Ascending aorta (tissue), 2 donors: Measurements from ENCODE around the gene AGAP1. TPM values are rescaled to one million over a fixed set of nuclear protein-coding genes. Genes with fewer than 3 reads are reported as not detected.
A peak's percentile ranks its signal among the peaks of the same experiment; 100 is the strongest.

ENCODE experiments used
- DNase-seq, 2 donors: peaks; one replicate each; pipeline ENCODE4 v3.0.0-alpha.2; 2019; ENCODE audit warnings: low spot score in 2 of 2
- H3K27ac ChIP-seq, 2 donors: fragments of 200-600 bp; sonication (generic); one replicate each; pipeline ENCODE4 v1.5.1; 2016 to 2017; ENCODE audit warnings: mild to moderate bottlenecking in 1 of 2
- H3K27me3 ChIP-seq: fragments of 200-600 bp; sonication (generic); one replicate; pipeline ENCODE4 v1.5.1; 2017
- H3K36me3 ChIP-seq, 2 donors: fragments of 200-600 bp; sonication (generic); one replicate each; pipeline ENCODE4 v1.5.1; 2016
- H3K4me1 ChIP-seq, 2 donors: fragments of 200-600 bp; sonication (generic); one replicate each; pipeline ENCODE4 v1.5.1; 2016 to 2017; ENCODE audit warnings: mild to moderate bottlenecking in 1 of 2
- H3K4me3 ChIP-seq, 2 donors: fragments of 200-600 bp; sonication (generic); one replicate each; pipeline ENCODE4 v1.5.1; 2016 to 2017; ENCODE audit warnings: mild to moderate bottlenecking in 1 of 2
- H3K9me3 ChIP-seq, 2 donors: fragments of 200-600 bp; sonication (generic); one replicate each; pipeline ENCODE4 v1.5.1; 2016
- intact Hi-C: fragments of 100-400 bp; cut with DNase I; formaldehyde crosslinking; loops from one replicate; pipeline ENCODE4 v1.15.1; 2023
- total RNA-seq: library from RNA; depleted of rRNA; stranded (reverse); fragments of >200 nt; gene quantifications from one replicate; pipeline ENCODE4 v1.1.0, GENCODE V29; 2016
- TF ChIP-seq, protein P1 (sequence below), 3 experiments: fragments of 200-600 bp in 2 of 3; fragments of 450-650 bp in 1 of 3; sonication (generic) in 2 of 3; IDR thresholded peaks; one replicate each; pipeline ENCODE4 v1.5.1; 2016 to 2019; ENCODE audit warnings: antibody characterized with exemption in 3 of 3, mild to moderate bottlenecking in 1 of 3, moderate library complexity in 1 of 3

The AGAP1 gene
- total RNA-seq, 1 donor from 2014 or later, result 19.7 TPM

DNA sequence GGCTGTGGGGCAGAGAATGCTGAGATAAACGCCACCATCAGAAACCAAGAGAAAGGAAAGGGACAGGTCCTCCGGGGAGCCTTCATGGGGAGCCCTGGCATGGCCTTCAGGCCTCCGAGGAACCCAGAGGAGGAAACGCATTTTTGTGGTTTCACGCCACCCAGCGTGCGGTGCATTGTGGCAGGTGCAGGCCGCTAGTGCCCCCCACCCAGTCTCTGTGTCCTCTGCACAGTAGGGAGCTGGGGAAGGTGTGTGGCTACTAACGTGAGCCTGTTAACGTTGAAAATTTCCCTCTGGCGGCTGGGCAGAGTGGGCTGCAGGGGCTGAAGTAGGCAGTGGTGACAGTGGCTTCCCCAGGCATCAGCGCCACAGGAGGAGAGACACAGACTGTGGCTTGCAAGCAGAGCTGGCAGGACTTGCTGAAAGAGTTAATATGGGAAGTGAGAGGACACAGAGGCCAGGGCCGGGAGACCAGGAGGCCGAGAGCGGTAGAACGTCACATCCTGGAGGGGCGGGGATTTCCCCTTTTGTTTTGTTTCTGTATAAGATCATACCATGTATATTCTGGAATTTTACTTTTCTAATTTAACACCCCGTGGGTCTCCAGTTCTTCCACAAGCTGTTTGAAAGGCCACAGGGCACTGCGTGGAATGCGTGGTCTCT lies 507.5 kb downstream of the AGAP1 start:
- H3K27ac ChIP-seq, result no peak overlapping the region
- no peaks in the 10 kb centered on the region for H3K9me3 ChIP-seq
- H3K27me3 ChIP-seq, result no peaks in the 10 kb centered on the region
- intact Hi-C loops, result no loop called here
- no peaks in the 10 kb centered on the region for H3K36me3 ChIP-seq
- no peaks in the 10 kb centered on the region for H3K4me1 ChIP-seq
- TF ChIP-seq, protein P1, sequence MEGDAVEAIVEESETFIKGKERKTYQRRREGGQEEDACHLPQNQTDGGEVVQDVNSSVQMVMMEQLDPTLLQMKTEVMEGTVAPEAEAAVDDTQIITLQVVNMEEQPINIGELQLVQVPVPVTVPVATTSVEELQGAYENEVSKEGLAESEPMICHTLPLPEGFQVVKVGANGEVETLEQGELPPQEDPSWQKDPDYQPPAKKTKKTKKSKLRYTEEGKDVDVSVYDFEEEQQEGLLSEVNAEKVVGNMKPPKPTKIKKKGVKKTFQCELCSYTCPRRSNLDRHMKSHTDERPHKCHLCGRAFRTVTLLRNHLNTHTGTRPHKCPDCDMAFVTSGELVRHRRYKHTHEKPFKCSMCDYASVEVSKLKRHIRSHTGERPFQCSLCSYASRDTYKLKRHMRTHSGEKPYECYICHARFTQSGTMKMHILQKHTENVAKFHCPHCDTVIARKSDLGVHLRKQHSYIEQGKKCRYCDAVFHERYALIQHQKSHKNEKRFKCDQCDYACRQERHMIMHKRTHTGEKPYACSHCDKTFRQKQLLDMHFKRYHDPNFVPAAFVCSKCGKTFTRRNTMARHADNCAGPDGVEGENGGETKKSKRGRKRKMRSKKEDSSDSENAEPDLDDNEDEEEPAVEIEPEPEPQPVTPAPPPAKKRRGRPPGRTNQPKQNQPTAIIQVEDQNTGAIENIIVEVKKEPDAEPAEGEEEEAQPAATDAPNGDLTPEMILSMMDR (IDR thresholded peaks at IDR 0.05), result no peak
- DNase-seq, result no peak
- H3K4me3 ChIP-seq, result no peak overlapping the region

DNA sequence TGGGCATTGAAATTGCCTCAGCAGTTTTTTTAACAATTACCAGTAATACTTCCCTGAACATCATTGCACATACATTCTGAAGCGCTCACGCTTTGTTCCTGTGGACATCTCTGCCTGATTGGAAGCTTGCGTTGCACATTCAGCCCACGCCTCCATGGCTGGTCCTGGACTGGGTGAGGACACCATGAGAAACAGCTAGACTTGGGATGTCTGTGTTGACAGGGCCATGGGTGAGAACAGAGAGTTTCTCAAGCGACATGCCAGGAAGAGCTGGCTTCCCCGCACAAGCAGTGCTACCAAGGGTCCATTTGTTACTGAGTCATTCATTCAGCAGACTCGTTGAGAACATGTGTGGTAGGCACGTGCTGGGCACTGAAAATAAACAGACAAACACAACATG lies 508.0 kb downstream of the AGAP1 start:
- TF ChIP-seq, protein P1 (IDR thresholded peaks at IDR 0.05), result no peak
- H3K9me3 ChIP-seq, result no peaks in the 10 kb centered on the region
- intact Hi-C loops, result no loop called here

GRCh38 chr2:236008006-236008405 lies 514.2 kb downstream of the AGAP1 start:
- Histone ChIP-seq H3K27me3 (no peaks in the 10 kb centered on the region), H3K9me3 (no peaks in the 10 kb centered on the region), H3K4me3 (no peak overlapping the region), H3K36me3 (no peaks in the 10 kb centered on the region), H3K27ac (no peak overlapping the region), H3K4me1 (no peaks in the 10 kb centered on the region)
- no peak for DNase-seq
- TF ChIP-seq, protein P1 (IDR thresholded peaks at IDR 0.05), result no peak
- intact Hi-C loops, result no loop called here

More for the DNA sequence above, 508.0 kb downstream of the AGAP1 start:
- H3K27me3 ChIP-seq, result no peaks in the 10 kb centered on the region
- no peaks in the 10 kb centered on the region for H3K4me1 ChIP-seq
- H3K27ac ChIP-seq, result no peak overlapping the region
- DNase-seq, result no peak
- no peaks in the 10 kb centered on the region for H3K36me3 ChIP-seq
- H3K4me3 ChIP-seq, result no peak overlapping the region

DNA sequence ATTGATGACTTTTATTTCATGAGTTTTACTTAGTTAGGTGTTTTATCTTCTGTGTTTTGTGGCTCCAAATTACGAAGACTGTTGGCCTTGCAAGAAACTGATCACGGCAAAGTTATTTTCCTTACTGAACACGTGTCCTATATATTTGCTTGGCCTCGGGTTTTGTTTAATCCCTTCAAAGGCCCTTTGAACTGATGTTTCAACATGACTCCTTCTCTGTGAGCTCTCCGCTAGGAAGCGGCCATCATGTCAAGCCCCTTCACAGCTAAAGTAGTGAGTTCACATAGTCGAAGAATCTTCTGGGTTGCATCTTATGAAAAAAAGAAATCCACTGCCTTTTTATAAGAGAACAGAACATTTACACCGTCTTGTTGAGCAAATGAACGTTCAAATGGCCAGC lies 515.0 kb downstream of the AGAP1 start:
- Histone ChIP-seq H3K27me3 (no peaks in the 10 kb centered on the region), H3K4me3 (no peak overlapping the region), H3K36me3 (no peaks in the 10 kb centered on the region), H3K27ac (no peak overlapping the region), H3K9me3 (no peaks in the 10 kb centered on the region), H3K4me1 (no peaks in the 10 kb centered on the region)
- TF ChIP-seq, protein P1 (IDR thresholded peaks at IDR 0.05), result no peak
- DNase-seq, result no peak
- intact Hi-C loops, result no loop called here

DNA sequence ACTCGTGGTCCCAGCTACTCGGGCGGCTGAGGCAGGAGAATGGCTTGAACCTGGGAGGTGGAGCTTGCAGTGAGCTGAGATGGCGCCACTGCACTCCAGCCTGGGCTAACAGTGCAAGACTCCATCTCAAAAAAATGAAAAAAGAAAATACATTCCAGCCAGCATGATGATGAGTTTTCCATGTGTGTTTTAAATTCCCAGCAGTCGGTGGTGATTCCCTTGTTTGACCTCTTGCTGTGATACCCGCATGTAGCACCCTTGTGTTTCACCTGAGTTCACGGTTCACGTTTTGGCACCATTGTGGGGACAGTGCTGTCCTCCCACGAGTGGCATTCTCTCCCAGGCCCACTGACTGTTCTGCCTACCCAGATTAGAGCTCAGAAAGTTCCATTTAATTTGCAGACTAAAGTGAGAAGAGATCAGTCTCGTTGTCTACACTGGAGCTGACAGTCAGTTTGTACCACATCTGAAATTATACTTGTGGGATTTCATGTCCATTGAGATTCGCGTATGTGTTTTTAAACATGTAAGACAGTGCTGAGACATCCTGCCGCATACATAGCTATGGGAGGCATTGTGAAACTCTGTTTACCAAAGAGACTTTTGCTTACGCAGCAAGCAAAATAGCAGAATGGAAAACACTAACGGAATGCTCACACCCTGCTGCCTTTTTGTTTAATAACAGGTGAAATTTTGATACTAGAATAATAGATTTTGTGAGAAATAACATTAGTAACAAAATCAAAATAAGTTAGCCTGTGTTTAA lies 517.3 kb downstream of the AGAP1 start:
- no peak overlapping the region for H3K27ac ChIP-seq
- no peaks in the 10 kb centered on the region for H3K9me3 ChIP-seq
- no peaks in the 10 kb centered on the region for H3K4me1 ChIP-seq
- H3K27me3 ChIP-seq, result no peaks in the 10 kb centered on the region
- no peaks in the 10 kb centered on the region for H3K36me3 ChIP-seq
- peak in 1 of 2 donors; percentile 15 for DNase-seq
- TF ChIP-seq, protein P1 (IDR thresholded peaks at IDR 0.05), result no peak
- intact Hi-C loops, result no loop called here
- H3K4me3 ChIP-seq, result no peak overlapping the region
